HG03045 (cell line): ENCODE measurements around the gene SLC3A2.

Source experiments
- ATAC-seq: cut with Tn5 transposase; IDR thresholded peaks from one replicate; pipeline ENCODE4 v1.9.1; 2021; ENCODE audit warnings: mild to moderate bottlenecking, moderate library complexity; ENCODE audit not compliant: unreplicated experiment

Gene SLC3A2

GRCh38 chr11:62909107-62909894 is 28.6 kb downstream of the SLC3A2 start:
- ATAC-seq, result no peak

- no peak for ATAC-seq
Observed at GRCh38 chr11:62910141-62910882, 29.6 kb downstream of the SLC3A2 start.

GRCh38 chr11:62911137-62912130 is 30.7 kb downstream of the SLC3A2 start:
- no peak for ATAC-seq

GRCh38 chr11:62912268-62912667 is 31.6 kb downstream of the SLC3A2 start:
- no peak for ATAC-seq

GRCh38 chr11:62914416-62914815 is 33.7 kb downstream of the SLC3A2 start:
- ATAC-seq, result no peak

- ATAC-seq, result no peak
Observed at GRCh38 chr11:62917906-62918502, 37.3 kb downstream of the SLC3A2 start.

GRCh38 chr11:62918531-62918930 is 37.8 kb downstream of the SLC3A2 start:
- ATAC-seq, result no peak

GRCh38 chr11:62919476-62919875 is 38.8 kb downstream of the SLC3A2 start:
- ATAC-seq, result no peak

- no peak for ATAC-seq
Observed at GRCh38 chr11:62919898-62920640, 39.4 kb downstream of the SLC3A2 start.

GRCh38 chr11:62921201-62921572 is 40.5 kb downstream of the SLC3A2 start, which contains the start of gene CHRM1:
Gene CHRM1, minus strand, starts transcription at chr11:62921363. Its CDS starts 10,263 bp downstream, at chr11:62911100.
- no peak for ATAC-seq

- ATAC-seq, result no peak
Observed at GRCh38 chr11:62921573-62922188, 41.0 kb downstream of the SLC3A2 start.

GRCh38 chr11:62922189-62922589 is 41.5 kb downstream of the SLC3A2 start:
- no peak for ATAC-seq

- ATAC-seq, result no peak
Observed at GRCh38 chr11:62922653-62923431, 42.1 kb downstream of the SLC3A2 start.

- no peak for ATAC-seq
Observed at GRCh38 chr11:62923601-62924411, 43.1 kb downstream of the SLC3A2 start.

GRCh38 chr11:62925308-62925707 is 44.6 kb downstream of the SLC3A2 start:
- ATAC-seq, result no peak

- no peak for ATAC-seq
Observed at GRCh38 chr11:62925745-62926679, 45.3 kb downstream of the SLC3A2 start.
